ENCODE results near the gene PRTN3.
A peak's percentile ranks its signal among the peaks of the same experiment; 100 is the strongest.

The PRTN3 gene

DNA sequence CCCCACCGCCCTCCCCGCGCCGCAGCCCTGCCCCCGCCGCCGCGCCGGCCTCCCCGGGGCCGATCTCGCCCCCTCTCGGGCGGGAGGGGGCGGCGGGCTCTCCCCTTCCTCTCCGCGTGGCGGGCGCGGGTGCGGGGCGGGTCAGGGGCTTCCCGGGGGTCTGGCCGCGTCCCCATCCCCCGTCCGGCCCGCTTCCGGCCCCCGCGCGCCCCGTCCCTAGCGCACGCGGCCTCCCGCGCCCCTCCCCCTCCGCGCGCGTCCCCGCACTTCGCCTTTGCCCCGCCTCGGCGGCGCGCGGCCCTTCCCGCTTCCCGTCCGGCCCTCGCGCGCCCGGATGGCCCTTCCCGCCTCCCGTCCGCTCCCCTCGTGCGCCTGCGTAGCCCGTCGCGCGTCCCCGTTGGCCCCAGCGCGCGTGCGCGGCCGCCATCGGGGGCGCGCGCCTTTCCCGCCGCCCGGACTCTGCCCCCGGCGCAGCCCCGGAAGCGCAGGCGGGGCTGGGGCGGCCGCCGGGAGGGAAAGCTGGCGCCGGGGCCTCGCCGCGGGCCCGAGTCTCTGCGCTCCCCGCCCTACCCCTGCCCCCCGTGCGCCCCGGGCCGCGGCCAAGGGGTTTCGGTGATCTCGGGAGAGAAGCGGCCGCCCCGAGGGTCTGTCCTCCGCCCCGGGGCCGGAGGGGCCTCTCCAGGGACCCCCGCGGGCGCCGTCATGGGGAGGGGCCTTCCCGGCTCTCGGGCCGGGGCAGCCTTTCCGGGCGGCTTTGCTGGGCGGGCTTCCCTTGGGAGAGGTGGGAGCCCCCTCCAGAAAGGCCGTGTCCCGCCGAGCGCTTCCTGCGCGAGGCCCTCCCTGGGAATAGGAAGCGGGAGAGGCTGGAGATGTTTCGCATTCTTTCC lies 43.0 kb upstream of the PRTN3 start:
- TF ChIP-seq, protein P1, sequence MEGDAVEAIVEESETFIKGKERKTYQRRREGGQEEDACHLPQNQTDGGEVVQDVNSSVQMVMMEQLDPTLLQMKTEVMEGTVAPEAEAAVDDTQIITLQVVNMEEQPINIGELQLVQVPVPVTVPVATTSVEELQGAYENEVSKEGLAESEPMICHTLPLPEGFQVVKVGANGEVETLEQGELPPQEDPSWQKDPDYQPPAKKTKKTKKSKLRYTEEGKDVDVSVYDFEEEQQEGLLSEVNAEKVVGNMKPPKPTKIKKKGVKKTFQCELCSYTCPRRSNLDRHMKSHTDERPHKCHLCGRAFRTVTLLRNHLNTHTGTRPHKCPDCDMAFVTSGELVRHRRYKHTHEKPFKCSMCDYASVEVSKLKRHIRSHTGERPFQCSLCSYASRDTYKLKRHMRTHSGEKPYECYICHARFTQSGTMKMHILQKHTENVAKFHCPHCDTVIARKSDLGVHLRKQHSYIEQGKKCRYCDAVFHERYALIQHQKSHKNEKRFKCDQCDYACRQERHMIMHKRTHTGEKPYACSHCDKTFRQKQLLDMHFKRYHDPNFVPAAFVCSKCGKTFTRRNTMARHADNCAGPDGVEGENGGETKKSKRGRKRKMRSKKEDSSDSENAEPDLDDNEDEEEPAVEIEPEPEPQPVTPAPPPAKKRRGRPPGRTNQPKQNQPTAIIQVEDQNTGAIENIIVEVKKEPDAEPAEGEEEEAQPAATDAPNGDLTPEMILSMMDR (conservative IDR thresholded peaks at IDR 0.05; ENCODE audit: low read depth, low read length), result no peak
- Histone ChIP-seq H3K79me2 (ENCODE audit: insufficient read depth, low read depth) (peaks cover 49% of the 10 kb centered on the region), H3K4me1 (ENCODE audit: low read depth, poor library complexity, severe bottlenecking) (peaks cover 18% of the 10 kb centered on the region)

GRCh38 chr19:798415-799075 lies 42.3 kb upstream of the PRTN3 start:
- Histone ChIP-seq H3K4me1 (ENCODE audit: low read depth, poor library complexity, severe bottlenecking) (peaks cover 18% of the 10 kb centered on the region), H3K4me2 (peak overlapping the region; percentile 54), H2AFZ (ENCODE audit: low read depth) (no peak overlapping the region), H3K27me3 (ENCODE audit: insufficient read depth, low read depth) (no peaks in the 10 kb centered on the region), H3K9ac (peak overlapping the region; percentile 96), H3K27ac (peak overlapping the region; percentile 56; the same call in 1 of the 2 replicates), H3K79me2 (ENCODE audit: insufficient read depth, low read depth) (peaks cover 57% of the 10 kb centered on the region), H4K20me1 (ENCODE audit: insufficient read depth) (peaks cover 43% of the 10 kb centered on the region), H3K4me3 (IDR thresholded peaks at IDR 0.05; ENCODE audit: insufficient read depth, low read depth, low read length) (no peak overlapping the region), H3K36me3 (ENCODE audit: insufficient read depth) (peaks cover 22% of the 10 kb centered on the region; the same call in 1 of the 2 replicates)
- TF ChIP-seq, protein P1 (conservative IDR thresholded peaks at IDR 0.05; ENCODE audit: low read depth, low read length), result no peak

More for the DNA sequence above, 43.0 kb upstream of the PRTN3 start:
- no peak overlapping the region for H2AFZ ChIP-seq (ENCODE audit: low read depth)
- no peaks in the 10 kb centered on the region for H3K27me3 ChIP-seq (ENCODE audit: insufficient read depth, low read depth)
- H3K9ac ChIP-seq, result peak overlapping the region; percentile 96
- H3K4me3 ChIP-seq (IDR thresholded peaks at IDR 0.05; ENCODE audit: insufficient read depth, low read depth, low read length), result no peak overlapping the region
- peaks cover 43% of the 10 kb centered on the region for H4K20me1 ChIP-seq (ENCODE audit: insufficient read depth)
- H3K36me3 ChIP-seq (ENCODE audit: insufficient read depth), result peaks cover 20% of the 10 kb centered on the region; the same call in 1 of the 2 replicates
- H3K27ac ChIP-seq, result peak overlapping the region; percentile 90
- peak overlapping the region; percentile 54 for H3K4me2 ChIP-seq

DNA sequence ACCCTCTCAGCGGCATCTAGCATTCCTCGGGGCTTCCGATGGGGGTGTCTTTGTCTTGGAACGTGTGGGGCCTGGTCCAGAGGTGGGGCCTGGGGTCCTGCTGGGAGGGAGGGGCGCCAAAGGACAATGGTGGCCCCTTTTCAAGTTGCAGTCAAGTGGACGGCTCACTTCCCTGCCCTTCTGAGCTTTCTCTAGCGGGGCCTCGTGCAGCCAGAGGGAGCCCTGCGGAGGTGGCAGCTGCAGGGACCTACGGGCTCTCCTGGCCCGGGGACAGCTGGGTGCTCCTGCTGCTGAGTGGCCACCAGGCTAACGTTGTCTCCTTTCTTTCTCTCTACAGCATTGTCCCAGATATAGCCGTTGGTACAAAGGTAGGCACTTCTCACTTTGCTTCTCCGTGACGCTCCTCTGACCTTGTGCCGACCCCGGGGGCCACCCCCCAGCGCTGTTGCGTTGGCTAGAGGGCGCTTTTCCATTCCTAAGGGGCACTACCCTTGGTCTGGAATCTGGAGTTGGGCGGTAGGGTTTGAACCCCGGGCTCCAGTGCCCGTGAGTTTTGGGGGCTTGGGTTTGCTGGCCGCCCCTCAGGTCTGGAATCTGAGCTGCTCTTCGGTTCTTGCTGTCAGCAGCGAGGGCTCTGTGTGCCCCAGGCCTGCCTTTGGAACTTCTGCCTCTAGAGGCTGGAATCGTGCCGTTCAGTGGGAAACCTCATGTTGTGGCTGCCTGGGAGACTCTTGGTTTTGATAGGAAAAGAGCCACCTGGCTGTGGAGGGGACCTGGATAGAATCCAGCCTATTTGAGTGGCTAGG lies 41.5 kb upstream of the PRTN3 start:
- Histone ChIP-seq H3K27ac (peak overlapping the region; percentile 8; the same call in 1 of the 2 replicates), H3K36me3 (ENCODE audit: insufficient read depth) (peaks cover 30% of the 10 kb centered on the region; the same call in 1 of the 2 replicates), H3K27me3 (ENCODE audit: insufficient read depth, low read depth) (no peaks in the 10 kb centered on the region), H3K4me2 (peak overlapping the region; percentile 54), H3K4me3 (IDR thresholded peaks at IDR 0.05; ENCODE audit: insufficient read depth, low read depth, low read length) (no peak overlapping the region), H3K79me2 (ENCODE audit: insufficient read depth, low read depth) (peaks cover 64% of the 10 kb centered on the region), H3K9ac (peak overlapping the region; percentile 96; the same call in 1 of the 2 replicates), H2AFZ (ENCODE audit: low read depth) (no peak overlapping the region), H4K20me1 (ENCODE audit: insufficient read depth) (peaks cover 43% of the 10 kb centered on the region), H3K4me1 (ENCODE audit: low read depth, poor library complexity, severe bottlenecking) (peaks cover 18% of the 10 kb centered on the region)
- TF ChIP-seq, protein P1 (conservative IDR thresholded peaks at IDR 0.05; ENCODE audit: low read depth, low read length), result no peak

Measured in KMS-11 (cell line).